Left cardiac atrium (tissue), 4 donors: ENCODE results near the gene FDX1. TPM values are rescaled to one million over a fixed set of nuclear protein-coding genes. Genes with fewer than 3 reads are reported as not detected.

Experiments
- ATAC-seq, 2 donors: fragments of 200-7000 bp; cut with Tn5 transposase; one replicate each; pipeline ENCODE4 v1.9.1; 2020; ENCODE audit warnings: mild to moderate bottlenecking in 2 of 2, moderate library complexity in 2 of 2
- DNase-seq: peaks from one replicate; pipeline ENCODE4 v3.0.0-alpha.2; 2020
- intact Hi-C, 2 donors: fragments of 100-400 bp; cut with DNase I; formaldehyde crosslinking; loops; one replicate each; pipeline versions ENCODE4 v1.14.1 to v1.15.1; 2022 to 2023
- total RNA-seq, 2 donors: library from RNA; stranded (reverse); fragmentation: NEBNext Ultra II Directional; extraction: Animal tissue kit (Norgen Biotek cat#: 25700); gene quantifications; one replicate each; pipeline ENCODE4 v1.2.1, GENCODE V29; 2021
- donor health status: DM: no; HTN: yes; CAD: no.
- donor health status: DM: no; HTN: yes; CAD: no; lungs with severe emphysema.
- donor health status: DM: yes; HTN: yes; CAD: no.
- donor health status: Dilated cardiomyopathy.

FDX1 gene
- total RNA-seq, 2 donors from 2014 or later, result 11.8 to 16.2 TPM

- intact Hi-C loops, result no loop called here
- no peak for DNase-seq
- peak in 1 of 2 donors; percentile 67 for ATAC-seq
Measured at GRCh38 chr11:110490886-110491285, 61.1 kb downstream of the FDX1 start.

GRCh38 chr11:110491577-110492320 lies 62.0 kb downstream of the FDX1 start:
- peak; percentile 19 to 37 for ATAC-seq
- DNase-seq, result no peak
- intact Hi-C loops, result no loop called here

DNA sequence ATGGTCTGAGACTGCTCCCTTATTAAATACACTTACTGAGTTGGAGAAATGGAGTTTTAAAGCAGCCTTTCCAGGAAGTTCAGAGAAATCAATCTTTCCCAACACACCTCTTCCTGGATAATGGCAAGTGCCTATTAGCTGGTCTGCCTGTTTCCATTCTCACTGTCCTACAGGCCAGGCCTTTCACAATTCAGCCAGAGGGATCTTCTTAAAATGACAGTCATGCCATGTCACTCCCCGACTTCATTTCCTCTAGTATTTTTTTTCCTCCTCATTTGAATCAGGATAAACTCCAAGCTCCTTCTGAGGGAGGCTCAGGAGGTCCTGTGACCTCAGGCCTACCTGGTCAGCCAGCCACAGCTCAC lies 62.6 kb downstream of the FDX1 start:
- ATAC-seq (no peak), DNase-seq (no peak)
- intact Hi-C loops, result no loop called here

GRCh38 chr11:110493346-110493745 lies 63.6 kb downstream of the FDX1 start:
- intact Hi-C loops, result no loop called here
- no peak for DNase-seq
- no peak for ATAC-seq

DNA sequence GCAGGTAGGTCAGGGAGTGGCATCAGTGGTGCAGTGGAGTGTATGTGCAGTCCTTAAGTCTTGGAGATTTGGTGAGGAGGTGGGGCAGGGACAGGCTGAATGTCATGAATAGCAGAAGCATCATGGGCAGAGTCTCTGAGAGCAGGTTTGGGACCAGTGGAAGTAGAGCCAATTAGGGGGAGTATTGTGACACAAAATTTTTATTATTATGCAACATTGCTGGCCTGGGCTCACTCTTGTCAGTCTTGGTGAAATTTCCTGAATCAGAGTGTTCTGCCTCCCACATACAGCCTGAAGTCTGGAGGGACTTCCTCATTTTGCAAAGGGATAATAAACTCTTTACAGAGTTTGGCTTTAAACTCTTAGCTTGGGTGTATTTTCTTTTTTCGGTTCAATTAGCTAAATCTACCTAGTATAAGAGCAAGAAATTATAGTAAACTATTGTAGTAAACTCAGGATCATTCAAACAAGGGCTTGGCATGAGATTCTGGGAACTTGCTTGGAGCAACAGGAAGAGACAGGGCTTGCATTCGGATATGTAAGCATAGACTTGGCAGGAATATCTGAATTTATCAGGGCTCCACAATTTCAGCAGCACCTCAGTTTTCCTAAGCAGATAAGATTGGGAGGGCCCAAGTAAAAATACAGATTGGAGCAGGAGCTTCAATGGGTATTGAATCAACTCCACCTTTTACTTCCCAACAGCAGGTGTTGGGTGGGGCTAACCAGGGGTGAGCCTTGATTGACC lies 67.7 kb downstream of the FDX1 start:
- intact Hi-C loops, result no loop called here
- peak; percentile 89 to 92 for ATAC-seq
- no peak for DNase-seq

- no peak for DNase-seq
- intact Hi-C loops, result no loop called here
- ATAC-seq, result no peak
Measured at GRCh38 chr11:110501428-110501827, 71.7 kb downstream of the FDX1 start.

GRCh38 chr11:110505528-110506284 lies 76.0 kb downstream of the FDX1 start:
- DNase-seq (no peak), ATAC-seq (peak; percentile 38 to 43)
- intact Hi-C loops, result no loop called here

DNA sequence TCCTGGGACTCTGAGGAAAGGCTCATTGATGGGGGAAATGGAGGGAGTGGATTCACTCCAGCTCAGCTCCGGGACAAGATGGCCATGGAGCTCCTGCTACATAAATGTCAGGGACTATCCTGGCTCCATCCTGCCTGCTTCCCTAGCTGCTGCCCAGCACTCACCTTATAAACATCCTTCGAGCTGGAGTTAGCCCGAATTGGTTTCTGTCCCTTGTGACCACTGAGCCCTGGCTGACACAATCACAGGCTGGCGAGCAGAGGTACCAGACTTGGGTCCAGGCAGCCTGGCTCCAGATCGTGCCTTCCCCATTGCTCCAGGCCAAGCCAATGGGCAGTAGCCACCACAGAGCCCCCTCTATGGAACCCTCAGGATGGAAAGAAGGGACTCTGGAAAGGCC lies 77.6 kb downstream of the FDX1 start:
- no peak for ATAC-seq
- intact Hi-C loops, result no loop called here
- no peak for DNase-seq

GRCh38 chr11:110508786-110509185 lies 79.0 kb downstream of the FDX1 start:
- intact Hi-C loops, result no loop called here
- no peak for ATAC-seq
- DNase-seq, result no peak

- ATAC-seq, result no peak
- no peak for DNase-seq
- intact Hi-C loops, result no loop called here
Measured at GRCh38 chr11:110509472-110509871, 79.7 kb downstream of the FDX1 start.

- intact Hi-C loops, result no loop called here
- no peak for DNase-seq
- no peak for ATAC-seq
Measured at GRCh38 chr11:110512026-110512425, 82.3 kb downstream of the FDX1 start.

DNA sequence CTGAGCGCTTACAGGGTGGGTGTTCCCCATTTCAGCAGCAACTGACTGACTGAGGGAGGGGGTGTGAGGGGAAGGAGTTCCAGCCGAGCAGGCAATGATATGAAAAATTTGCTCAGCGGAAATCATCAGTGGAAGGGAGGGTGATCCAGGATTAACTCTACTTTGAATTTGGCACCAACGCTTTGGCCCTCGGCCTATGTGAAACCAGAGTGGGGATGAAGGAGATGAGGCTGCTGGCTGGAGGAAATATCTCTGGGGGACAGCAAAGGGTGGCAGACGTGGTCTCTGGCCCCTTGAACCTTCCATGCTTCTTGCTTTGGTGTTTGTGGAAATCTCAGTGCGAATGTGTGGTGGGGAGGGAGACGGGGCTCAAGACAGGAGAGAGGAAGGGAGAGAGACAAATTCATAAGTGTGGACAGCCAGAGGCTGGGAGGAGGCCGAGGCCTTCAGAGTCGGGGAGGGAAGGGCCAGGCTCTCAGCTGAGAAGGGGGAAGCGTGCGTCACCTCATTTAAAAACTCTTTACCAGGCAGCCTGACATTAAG lies 83.6 kb downstream of the FDX1 start:
- ATAC-seq (peak in 1 of 2 donors; percentile 44), DNase-seq (no peak)
- intact Hi-C loops, result no loop called here

GRCh38 chr11:110513846-110514437 lies 84.2 kb downstream of the FDX1 start:
- intact Hi-C loops, result no loop called here
- ATAC-seq (no peak), DNase-seq (no peak)

Other genes starting within 250 kb of the FDX1 start
- 100 to 1,000 TPM in 1 of 2 donors, 10 to 100 TPM in 1; 97.5 to 100 TPM for gene RDX, start 133.3 kb upstream of the FDX1 start, total RNA-seq